PFSK-1 (cell line): ENCODE measurements around the gene BDH1.

Experiments
- FOXP2 ChIP-seq: optimal IDR thresholded peaks from 2 replicates; pipeline ENCODE3; 2011; ENCODE audit warnings: borderline replicate concordance, control low read depth, inconsistent platforms; ENCODE audit not compliant: insufficient read depth; ENCODE audit errors: extremely low read length, extremely low read depth
- POLR2AphosphoS5 ChIP-seq: IDR thresholded peaks from 2 replicates; pipeline ENCODE4 v1.6.1; 2012; ENCODE audit warnings: low read depth, mild to moderate bottlenecking, control low read depth, low read length, moderate library complexity
- SIN3A ChIP-seq: IDR thresholded peaks from 2 replicates; pipeline ENCODE4 v1.6.1; 2012; ENCODE audit warnings: mild to moderate bottlenecking, low read length, moderate library complexity, borderline replicate concordance; ENCODE audit not compliant: insufficient read depth
- TAF1 ChIP-seq: IDR thresholded peaks from 2 replicates; pipeline ENCODE4 v1.6.1; 2012; ENCODE audit warnings: low read length, control low read depth, borderline replicate concordance; ENCODE audit not compliant: insufficient read depth
- TF ChIP-seq, protein P1 (sequence below), 2 experiments: IDR thresholded peaks; 2 replicates each; pipeline versions ENCODE4 v1.6.1 to v1.8.0; 2011 to 2012; ENCODE audit warnings: low read depth in 2 of 2, low read length in 2 of 2, control low read depth in 1 of 2, inconsistent platforms in 1 of 2, mild to moderate bottlenecking in 1 of 2, moderate library complexity in 1 of 2; ENCODE audit not compliant: insufficient read depth in 1 of 2

The BDH1 gene

DNA sequence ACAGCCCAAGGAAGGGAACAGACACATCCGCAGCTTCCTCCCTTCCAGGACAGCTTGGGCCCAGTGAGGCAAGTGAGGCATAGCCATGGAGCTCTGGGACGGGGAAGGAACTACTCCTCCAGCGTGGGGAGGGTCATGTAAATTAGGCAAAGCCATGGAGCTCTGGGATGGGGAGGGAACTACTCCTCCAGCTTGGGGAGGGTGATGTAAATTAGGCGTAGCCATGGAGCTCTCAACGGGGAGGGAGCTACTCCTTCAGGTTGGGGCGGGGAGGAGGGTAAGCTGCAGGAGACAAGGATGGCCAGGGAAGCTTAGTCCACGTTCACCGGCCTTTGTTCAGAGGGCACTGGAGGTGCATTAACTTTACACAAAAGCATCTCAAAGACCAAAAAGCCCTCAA lies 21.1 kb upstream of the BDH1 start:
- TF ChIP-seq TAF1 (no peak), POLR2AphosphoS5 (no peak)

DNA sequence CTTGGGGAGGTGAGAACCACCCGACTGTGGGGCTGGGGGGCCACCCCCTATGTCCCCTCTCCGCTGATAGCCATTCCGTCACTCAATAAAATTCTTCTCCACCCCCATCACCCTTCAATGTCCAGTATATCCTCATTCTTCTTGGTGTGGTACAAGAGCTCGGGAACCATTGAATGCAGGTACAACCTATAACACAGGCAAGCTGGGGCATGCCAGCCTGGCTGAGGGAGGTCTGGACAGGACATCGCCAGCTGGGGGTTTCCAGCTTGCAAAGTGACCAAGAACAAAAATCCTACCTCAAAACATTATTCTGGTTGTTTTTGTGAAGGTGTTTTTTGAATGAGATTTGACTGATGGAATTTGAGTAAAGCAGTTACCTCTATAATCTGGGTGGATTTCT lies 19.6 kb upstream of the BDH1 start:
- no peak for TF ChIP-seq FOXP2
- TF ChIP-seq POLR2AphosphoS5: no peak
- TF ChIP-seq SIN3A: no peak
- TF ChIP-seq, protein P1, sequence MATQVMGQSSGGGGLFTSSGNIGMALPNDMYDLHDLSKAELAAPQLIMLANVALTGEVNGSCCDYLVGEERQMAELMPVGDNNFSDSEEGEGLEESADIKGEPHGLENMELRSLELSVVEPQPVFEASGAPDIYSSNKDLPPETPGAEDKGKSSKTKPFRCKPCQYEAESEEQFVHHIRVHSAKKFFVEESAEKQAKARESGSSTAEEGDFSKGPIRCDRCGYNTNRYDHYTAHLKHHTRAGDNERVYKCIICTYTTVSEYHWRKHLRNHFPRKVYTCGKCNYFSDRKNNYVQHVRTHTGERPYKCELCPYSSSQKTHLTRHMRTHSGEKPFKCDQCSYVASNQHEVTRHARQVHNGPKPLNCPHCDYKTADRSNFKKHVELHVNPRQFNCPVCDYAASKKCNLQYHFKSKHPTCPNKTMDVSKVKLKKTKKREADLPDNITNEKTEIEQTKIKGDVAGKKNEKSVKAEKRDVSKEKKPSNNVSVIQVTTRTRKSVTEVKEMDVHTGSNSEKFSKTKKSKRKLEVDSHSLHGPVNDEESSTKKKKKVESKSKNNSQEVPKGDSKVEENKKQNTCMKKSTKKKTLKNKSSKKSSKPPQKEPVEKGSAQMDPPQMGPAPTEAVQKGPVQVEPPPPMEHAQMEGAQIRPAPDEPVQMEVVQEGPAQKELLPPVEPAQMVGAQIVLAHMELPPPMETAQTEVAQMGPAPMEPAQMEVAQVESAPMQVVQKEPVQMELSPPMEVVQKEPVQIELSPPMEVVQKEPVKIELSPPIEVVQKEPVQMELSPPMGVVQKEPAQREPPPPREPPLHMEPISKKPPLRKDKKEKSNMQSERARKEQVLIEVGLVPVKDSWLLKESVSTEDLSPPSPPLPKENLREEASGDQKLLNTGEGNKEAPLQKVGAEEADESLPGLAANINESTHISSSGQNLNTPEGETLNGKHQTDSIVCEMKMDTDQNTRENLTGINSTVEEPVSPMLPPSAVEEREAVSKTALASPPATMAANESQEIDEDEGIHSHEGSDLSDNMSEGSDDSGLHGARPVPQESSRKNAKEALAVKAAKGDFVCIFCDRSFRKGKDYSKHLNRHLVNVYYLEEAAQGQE (IDR thresholded peaks at IDR 0.05; ENCODE audit: insufficient read depth in 1 of 2, low read depth in 2 of 2, low read length in 2 of 2): no peak
- TF ChIP-seq TAF1: no peak

DNA sequence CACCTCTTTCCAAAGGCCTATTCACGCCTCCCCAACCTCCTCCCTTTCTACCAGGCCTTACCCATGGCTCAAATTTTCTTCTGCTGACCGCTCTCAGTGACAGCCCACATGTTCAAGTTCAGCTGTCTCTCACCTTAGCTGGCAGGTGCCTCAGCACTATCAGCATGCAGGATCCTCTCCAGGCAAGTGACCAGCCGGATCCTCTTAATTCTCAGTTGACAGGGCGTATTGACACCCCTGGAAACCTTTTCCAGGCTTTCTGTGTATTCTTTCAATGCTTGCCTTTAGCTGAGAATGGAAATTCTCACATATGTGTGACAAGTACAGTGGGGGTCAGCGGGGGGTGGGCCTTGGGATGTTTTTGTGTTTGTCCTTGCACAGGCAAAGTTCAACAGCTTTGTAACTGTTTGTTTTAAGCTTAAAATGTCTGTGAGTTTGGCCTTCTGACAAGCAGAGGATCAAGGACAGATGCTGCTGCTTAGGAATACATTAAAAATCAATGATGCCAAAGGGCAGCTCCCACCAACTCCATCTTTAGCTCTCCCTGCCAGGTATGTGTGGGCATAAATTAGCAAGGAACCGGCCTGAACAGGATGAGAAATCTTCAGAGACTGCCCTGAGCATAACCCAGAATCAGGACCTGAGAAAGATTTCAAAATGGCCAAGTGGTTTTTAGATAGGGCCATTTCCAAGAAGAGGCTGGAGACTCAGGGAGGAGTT lies 17.4 kb upstream of the BDH1 start:
- TF ChIP-seq, protein P1 (IDR thresholded peaks at IDR 0.05; ENCODE audit: insufficient read depth in 1 of 2, low read depth in 2 of 2, low read length in 2 of 2): no peak
- TF ChIP-seq FOXP2 (no peak), TAF1 (no peak), POLR2AphosphoS5 (no peak), SIN3A (no peak)

DNA sequence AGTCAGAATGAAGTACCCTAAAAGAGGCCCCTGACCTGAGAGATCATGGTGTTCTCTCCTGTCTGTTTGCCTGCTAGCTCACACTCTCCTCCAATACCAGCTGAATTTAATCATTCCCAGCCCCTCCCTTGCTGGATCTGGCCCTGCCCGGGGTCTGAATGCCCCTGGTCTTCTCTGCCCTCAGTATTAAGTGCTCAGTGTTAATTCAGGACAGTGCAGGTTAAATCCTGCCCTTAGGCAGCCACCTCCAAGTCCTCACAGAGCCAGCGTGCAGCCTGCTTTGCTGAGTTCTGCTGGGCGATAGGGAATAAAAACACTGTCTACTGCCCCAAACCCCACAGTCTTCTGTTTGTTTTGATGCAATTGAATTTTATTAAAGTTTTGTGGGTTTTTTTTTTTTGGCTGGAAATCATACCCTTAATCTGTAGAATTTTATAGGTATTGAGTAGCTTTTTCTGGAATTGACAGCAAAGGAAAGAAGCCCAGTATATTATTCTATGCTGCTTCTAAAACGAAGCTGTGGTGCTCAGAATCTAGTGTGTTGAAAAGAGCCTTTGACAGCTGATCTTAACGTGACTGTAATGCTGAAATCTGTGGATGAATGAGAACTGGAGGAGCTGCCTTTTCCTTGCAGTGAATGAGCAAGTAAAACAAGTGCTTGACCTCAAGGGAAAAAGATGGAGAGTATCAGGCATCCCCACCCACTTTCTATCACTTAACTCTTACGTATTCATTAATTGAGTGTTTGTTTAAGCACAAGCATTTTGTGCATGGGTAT lies 12.3 kb upstream of the BDH1 start:
- TF ChIP-seq TAF1 (no peak), SIN3A (no peak), FOXP2 (no peak), POLR2AphosphoS5 (no peak)
- TF ChIP-seq, protein P1 (IDR thresholded peaks at IDR 0.05; ENCODE audit: insufficient read depth in 1 of 2, low read depth in 2 of 2, low read length in 2 of 2): no peak

DNA sequence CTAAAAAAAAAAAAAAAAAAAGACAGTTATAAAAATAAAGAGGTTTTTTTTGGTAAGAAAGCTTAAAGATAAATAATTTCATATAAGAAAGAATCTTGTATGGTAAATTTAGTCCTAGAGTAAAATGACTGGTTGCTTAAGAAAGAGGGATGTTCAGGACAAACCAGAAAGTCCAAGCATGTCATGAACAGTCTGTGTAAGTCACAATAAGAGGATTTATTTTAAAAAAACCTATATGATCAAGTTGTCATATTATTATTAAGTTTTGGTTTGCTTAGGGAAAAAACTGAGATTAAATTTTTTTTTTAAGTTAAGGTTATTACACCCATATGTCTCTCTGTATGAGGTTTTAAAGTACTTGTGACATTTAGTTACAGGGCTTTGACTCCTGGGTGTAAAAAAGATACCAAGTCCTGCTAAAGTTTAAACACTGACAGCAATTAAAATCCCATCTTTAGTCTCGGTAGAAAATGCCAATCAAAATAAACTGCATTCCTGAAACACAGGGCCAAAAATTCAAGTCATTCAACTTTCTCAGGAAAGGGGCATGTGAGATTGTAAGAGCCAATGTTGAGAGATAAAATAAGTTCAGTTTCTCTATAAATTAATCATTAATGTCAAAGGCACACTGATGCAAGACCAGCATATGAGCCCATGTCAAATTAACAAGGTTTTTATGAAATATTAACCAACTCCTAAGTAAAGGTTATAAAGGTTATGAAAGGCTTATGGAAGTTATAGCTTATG lies 8.5 kb upstream of the BDH1 start:
- TF ChIP-seq SIN3A: no peak
